Measurements from ENCODE around the gene ANKIB1.
"Not testable (repeated sequence)": the region's sequence is repeated elsewhere in the genome, so short reads cannot be mapped to it uniquely, and the experiment has no call there.

ANKIB1 gene, protein sequence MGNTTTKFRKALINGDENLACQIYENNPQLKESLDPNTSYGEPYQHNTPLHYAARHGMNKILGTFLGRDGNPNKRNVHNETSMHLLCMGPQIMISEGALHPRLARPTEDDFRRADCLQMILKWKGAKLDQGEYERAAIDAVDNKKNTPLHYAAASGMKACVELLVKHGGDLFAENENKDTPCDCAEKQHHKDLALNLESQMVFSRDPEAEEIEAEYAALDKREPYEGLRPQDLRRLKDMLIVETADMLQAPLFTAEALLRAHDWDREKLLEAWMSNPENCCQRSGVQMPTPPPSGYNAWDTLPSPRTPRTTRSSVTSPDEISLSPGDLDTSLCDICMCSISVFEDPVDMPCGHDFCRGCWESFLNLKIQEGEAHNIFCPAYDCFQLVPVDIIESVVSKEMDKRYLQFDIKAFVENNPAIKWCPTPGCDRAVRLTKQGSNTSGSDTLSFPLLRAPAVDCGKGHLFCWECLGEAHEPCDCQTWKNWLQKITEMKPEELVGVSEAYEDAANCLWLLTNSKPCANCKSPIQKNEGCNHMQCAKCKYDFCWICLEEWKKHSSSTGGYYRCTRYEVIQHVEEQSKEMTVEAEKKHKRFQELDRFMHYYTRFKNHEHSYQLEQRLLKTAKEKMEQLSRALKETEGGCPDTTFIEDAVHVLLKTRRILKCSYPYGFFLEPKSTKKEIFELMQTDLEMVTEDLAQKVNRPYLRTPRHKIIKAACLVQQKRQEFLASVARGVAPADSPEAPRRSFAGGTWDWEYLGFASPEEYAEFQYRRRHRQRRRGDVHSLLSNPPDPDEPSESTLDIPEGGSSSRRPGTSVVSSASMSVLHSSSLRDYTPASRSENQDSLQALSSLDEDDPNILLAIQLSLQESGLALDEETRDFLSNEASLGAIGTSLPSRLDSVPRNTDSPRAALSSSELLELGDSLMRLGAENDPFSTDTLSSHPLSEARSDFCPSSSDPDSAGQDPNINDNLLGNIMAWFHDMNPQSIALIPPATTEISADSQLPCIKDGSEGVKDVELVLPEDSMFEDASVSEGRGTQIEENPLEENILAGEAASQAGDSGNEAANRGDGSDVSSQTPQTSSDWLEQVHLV

GRCh38 chr7:92245487-92246359, at the start of gene ANKIB1, which contains the start of gene KRIT1:
ANKIB1 (plus strand) TSS chr7:92245974; CDS start chr7:92294979, 49,005 bp downstream.
KRIT1 (minus strand) TSS chr7:92245914; CDS start chr7:92242135, 3,779 bp downstream.
- FAIRE-seq: no peak

- FAIRE-seq: no peak
Measured at GRCh38 chr7:92200791-92201190, 45.0 kb upstream of the ANKIB1 start.

DNA sequence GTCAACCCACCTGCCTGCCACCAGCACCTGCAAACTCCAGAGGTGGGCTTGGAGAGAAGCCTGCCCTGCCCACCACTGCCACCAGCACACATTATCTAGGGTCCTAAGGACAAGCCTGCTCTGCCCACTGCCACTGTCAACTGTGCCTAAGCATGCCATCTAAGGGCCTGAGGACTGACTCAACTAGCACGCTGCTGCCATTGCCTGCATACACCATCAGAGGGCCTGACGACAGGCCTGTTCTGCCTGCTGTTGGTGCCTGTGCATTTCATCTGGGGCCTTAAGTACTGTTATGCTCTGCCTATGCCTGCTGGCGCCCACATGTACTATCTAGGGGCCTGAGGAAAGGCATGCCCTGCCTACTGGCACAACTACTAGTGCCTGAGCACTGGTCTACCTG, 39.8 kb upstream of the ANKIB1 start:
- FAIRE-seq: no peak

GRCh38 chr7:92206672-92207071, 39.1 kb upstream of the ANKIB1 start:
- no peak for FAIRE-seq

DNA sequence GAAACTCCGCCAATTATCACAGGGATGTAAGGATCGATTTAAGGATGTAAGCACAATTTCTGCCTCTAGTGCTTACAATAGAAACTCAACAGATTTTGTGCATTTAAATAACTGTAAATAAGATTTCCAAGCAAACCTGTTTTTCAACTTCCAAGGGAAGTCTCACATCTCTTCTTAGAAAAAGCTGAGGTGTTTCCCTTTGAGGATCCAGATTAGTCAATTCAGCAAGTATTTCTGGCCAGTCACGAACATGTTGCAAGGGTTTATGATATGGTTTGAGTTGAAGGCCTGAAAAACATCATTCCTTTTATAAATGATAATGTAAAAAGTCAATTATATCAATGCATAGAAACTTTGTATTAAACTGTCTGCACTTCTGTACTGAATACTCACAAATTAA, 24.0 kb upstream of the ANKIB1 start:
- no peak for FAIRE-seq

GRCh38 chr7:92226981-92227380, 18.8 kb upstream of the ANKIB1 start:
- no peak for FAIRE-seq

GRCh38 chr7:92228100-92228499, 17.7 kb upstream of the ANKIB1 start:
- FAIRE-seq: no peak

- FAIRE-seq: no peak
Measured at GRCh38 chr7:92228742-92229141, 17.0 kb upstream of the ANKIB1 start.

DNA sequence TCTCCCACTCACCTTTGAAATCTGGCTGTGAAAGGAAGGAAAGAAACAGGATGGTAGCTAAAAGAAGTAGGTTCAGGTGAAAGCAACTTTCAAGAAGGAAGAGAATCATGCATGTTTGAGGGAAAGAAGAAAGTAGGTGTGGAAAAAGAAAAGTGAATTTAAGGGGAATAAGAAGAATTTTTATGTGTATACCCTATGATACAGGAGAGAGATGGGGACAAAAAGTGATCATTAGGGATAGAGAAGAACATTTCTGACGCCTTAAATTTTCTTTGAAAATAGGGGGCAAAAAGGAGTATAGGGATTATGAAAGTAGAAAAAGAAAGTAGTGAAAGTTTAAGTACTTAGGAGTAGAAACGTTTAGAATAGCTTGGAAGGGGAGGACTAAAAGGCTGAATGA, 15.2 kb upstream of the ANKIB1 start:
- no peak for FAIRE-seq

- FAIRE-seq: no peak
Measured at GRCh38 chr7:92242972-92243371, 2.8 kb upstream of the ANKIB1 start.

- FAIRE-seq: no peak
Measured at GRCh38 chr7:92244808-92245486, 827 bp upstream of the ANKIB1 start.

DNA sequence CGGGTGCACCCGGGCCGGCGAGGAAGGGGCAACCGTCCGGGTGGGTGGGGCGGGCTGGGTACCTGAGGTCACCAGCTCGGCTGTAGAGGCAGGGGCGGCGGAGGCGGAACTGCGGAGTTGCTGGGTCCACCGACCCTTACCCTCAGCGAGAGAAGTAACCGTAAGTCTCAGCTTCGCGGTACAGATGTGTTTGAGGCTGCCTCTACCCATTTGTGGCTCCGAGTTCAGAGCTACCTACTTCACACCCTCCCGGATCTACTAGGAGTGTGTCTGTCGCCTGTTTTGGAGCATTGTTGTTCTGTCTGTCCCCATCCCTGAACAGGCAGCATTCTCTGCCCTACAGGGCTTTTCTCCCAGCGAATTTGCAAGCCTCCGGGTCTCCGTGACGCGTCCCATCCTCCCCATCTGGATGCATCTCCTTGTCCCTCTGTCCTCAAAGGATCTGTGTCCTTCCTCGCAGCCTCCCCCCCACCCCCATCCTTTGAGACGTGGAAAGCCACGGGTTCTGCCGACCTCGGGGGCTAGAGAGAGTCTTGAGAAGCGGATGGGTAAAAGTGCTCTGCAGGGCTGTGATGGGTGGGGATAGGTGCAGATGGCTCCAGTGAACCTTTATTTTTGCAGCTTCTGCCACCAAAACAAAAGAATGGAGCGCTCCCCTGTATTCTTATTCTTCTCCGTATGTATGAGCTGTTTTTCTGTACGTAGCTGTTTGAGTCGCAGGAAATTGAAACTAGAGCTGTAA, 757 bp downstream of the ANKIB1 start:
- FAIRE-seq: no peak

DNA sequence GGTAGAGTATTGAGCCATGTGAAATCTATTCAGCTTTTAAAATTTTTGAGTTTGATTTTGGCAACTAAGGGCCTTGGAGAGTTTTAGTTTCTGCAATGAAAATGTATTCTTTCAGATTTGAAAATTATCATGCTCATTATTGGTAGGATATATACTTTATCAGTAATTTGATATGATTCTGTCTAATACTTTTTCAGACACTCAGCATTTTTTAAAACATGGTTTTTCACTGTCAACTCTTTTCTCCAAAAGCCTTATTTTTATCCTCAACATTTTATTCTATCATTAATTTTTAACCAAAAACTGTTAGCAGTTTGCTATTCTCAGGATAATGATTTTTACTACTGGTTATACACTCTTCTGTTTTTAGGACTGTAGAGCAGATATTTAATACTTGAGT, 4.8 kb downstream of the ANKIB1 start:
- FAIRE-seq: no peak

DNA sequence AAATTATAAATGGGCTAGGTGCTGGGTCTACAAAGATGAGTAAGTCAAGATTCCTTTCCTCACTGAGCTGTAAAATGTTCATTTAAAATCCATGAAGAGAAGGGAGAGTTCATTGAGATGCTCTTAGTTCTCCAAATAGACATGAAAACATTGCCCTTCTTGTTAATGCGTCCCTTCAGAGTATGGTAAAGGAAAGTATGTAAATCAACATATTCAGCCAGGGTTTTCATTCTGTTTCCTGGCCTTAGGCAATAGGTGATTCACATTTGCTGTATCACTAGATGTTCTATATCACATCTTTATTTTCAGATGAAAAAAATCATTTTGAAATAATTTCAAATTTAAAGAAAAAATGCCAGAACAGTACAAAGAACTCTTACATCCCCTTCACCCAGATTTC, 5.4 kb downstream of the ANKIB1 start:
- no peak for FAIRE-seq

- no peak for FAIRE-seq
Measured at GRCh38 chr7:92253251-92253650, 7.5 kb downstream of the ANKIB1 start.

DNA sequence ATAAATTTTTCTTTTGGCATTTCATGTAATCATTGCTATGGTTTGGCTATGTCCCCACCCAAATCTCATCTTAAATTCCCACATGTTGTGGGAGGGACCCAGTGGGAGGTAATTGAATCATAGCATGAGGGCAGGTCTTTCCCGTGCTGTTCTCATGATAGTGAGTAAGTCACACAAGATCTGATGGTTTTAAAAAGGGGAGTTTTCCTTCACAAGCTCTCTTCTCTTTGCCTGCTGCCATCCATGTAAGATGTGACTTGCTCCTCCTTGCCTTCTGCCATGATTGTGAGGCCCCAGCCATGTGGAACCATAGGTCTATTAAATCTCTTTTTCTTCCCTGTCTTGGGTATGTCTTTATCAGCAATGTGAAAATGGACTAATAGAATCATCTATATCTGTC, 9.0 kb downstream of the ANKIB1 start:
- not testable (repeated sequence) for FAIRE-seq

DNA sequence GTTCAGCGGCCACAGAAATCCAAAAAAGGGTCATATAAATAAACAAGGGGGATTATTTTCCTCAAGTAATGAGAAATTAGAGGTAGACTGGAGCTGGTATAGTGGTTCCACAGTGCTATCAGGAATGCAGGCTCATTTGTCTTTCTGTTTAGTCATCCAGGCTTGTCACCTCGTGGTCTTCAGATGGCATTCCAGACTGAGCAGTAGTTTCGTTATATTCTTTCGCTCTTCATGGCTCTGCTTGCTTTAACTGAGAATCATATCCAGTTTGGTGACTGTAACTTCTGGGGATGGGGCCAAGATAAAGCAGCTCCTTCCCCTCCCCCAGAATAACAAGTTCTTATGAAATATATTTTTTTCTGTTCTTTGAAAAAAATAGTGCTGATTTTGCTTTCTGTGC, 9.5 kb downstream of the ANKIB1 start:
- no peak for FAIRE-seq

DNA sequence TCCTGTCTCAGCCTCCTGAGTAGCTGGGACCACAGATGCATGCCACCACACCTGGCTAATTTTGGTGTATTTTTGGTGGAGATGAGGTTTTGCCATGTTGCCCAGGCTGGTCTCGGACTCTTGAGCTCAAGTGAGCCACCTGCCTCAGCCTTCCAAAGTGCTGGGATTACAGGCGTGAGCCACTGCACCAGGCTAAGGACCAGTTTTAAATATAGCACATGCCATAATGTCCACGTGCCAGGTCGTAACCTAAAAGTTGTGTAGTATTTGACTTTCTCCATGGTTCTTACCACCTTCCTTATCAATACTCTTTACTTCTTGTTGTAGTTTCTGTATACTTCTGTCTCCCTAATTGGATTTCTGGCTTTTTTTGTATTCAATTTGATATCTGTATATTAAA, 13.3 kb downstream of the ANKIB1 start:
- FAIRE-seq: no peak

DNA sequence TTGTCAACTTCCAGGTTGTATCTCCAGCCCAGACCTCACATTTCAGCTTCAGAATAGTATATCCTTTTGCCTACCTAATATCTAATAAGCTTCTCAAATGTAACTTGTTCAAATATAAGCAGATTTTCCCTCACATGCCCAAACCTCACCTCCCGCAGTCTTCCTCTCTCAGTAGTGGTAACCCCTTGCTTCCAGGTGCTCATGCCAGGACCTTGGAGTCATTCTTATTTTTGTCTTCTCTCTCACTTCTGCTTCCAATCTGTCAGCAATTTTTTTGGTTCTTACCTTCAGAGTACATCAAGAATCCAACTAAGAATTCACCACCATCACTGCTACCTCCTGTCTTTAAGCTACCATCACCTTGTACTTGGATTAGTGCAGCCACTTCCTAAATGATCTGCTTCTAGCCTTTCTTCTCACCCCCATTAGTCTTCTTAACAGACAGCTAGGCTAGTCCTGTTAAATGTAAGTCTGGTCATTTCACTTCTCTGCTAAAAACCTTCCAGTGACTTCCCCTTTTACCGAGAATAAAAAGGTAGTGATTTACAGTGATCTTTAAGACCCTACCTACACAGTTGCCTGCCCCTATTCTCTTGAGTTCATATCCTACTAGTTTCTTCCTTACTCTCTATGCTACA, 14.0 kb downstream of the ANKIB1 start:
- no peak for FAIRE-seq

DNA sequence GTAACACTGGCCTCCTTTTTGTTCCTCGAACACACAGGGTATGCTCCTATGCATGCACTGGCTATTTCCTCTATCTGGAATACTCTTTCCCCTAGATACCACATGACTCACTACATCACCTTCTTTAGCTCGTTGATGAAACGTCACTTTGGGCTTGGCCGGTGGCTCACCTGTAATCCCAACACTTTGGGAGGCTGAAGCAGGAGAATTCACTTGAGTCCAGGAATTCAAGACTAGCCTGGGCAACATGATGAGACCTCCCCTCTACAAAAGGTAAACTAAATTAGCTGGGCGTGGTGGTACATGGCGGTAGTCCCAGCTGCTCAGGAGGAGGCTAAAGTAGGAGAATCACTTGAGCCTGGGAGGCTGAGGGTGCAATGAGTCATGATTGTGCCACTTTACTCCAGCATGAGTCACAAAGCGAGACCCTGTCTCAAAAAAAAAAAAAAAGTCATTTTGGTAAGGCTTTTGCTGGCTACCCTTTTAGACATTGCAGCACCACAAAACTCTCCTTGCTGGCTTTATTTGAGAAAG, 14.5 kb downstream of the ANKIB1 start:
- FAIRE-seq: no peak
